Caco-2 (cell line): ENCODE measurements around the gene MAGEA4. TPM values are rescaled to one million over a fixed set of nuclear protein-coding genes. Genes with fewer than 3 reads are reported as not detected.

Experiments
- BruUV-seq: library from RNA; stranded (reverse); fragments of 400-500 nt; replicated peaks from 2 replicates; lab custom pipeline; 2021; lab: Mats Ljungman, UMichigan
- CTCF ChIA-PET: fragments of 300-600 bp; sonication (Branson Sonifier 250); formaldehyde crosslinking; loops from one replicate; lab custom pipeline; 2022; ENCODE audit warnings: antibody characterized with exemption; lab: Charles Lee
- POLR2A ChIA-PET: fragments of 300-600 bp; sonication (Branson Sonifier 250); formaldehyde crosslinking; loops from one replicate; lab custom pipeline; 2022; ENCODE audit warnings: antibody characterized with exemption; lab: Charles Lee
- DNase-seq, 2 experiments: peaks; one replicate each; pipeline versions ENCODE4 v3.0.0 to v3.0.0-alpha.2; 2020 to 2022
- H3K27me3 ChIP-seq: replicated peaks from 2 replicates; pipeline ENCODE4 v1.6.0; 2011; ENCODE audit warnings: low read length; ENCODE audit not compliant: control insufficient read depth, insufficient read depth
- H3K36me3 ChIP-seq: 2 replicates; pipeline ENCODE4 v1.5.1; 2011; ENCODE audit warnings: low read length; ENCODE audit not compliant: control insufficient read depth, insufficient read depth
- H3K4me1 ChIP-seq: fragments of 250-450 bp; sonication (Bioruptor Pico); 2 replicates; pipeline ENCODE4 v1.5.1; 2020; ENCODE audit warnings: mild to moderate bottlenecking
- H3K4me3 ChIP-seq: 2 replicates; pipeline ENCODE4 v1.5.1; 2011; ENCODE audit warnings: low read depth, mild to moderate bottlenecking, control low read depth, low read length
- H3K9me3 ChIP-seq: fragments of 250-450 bp; sonication (Bioruptor Pico); 2 replicates; pipeline ENCODE4 v1.5.1; 2020; ENCODE audit warnings: mild to moderate bottlenecking, moderate library complexity
- H3K27ac Mint-ChIP-seq: one replicate; pipeline ENCODE4 v1.8.0; 2022; ENCODE audit warnings: mixed read lengths; ENCODE audit not compliant: unreplicated experiment
- H3K27me3 Mint-ChIP-seq: one replicate; pipeline ENCODE4 v1.8.0; 2022; ENCODE audit warnings: mixed read lengths; ENCODE audit not compliant: insufficient read depth, unreplicated experiment
- H3K36me3 Mint-ChIP-seq: one replicate; pipeline ENCODE4 v1.8.0; 2022; ENCODE audit warnings: mild to moderate bottlenecking, mixed read lengths; ENCODE audit not compliant: insufficient read depth, unreplicated experiment
- H3K4me1 Mint-ChIP-seq: one replicate; pipeline ENCODE4 v1.8.0; 2022; ENCODE audit warnings: low read depth, mixed read lengths; ENCODE audit not compliant: unreplicated experiment
- H3K4me3 Mint-ChIP-seq: one replicate; pipeline ENCODE4 v1.8.0; 2022; ENCODE audit warnings: mild to moderate bottlenecking, moderate library complexity, mixed read lengths; ENCODE audit not compliant: unreplicated experiment
- H3K9me3 Mint-ChIP-seq: one replicate; pipeline ENCODE4 v1.8.0; 2022; ENCODE audit warnings: mixed read lengths; ENCODE audit not compliant: unreplicated experiment
- intact Hi-C: fragments of 100-400 bp; cut with micrococcal nuclease; formaldehyde crosslinking; loops from one replicate; pipeline ENCODE4 v1.10.0; 2022; ENCODE audit not compliant: unreplicated experiment
- total RNA-seq: library from RNA; stranded (reverse); gene quantifications from 2 replicates; pipeline ENCODE4 v1.2.3, GENCODE V29; 2022
- TF ChIP-seq, protein P1 (sequence below), 2 experiments: fragments of 200-600 bp in 1 of 2; IDR thresholded peaks; 1 replicate in 1 of 2; 2 replicates in 1 of 2; pipeline versions ENCODE4 v1.5.1 to v1.8.0; 2011 to 2022; ENCODE audit warnings: antibody characterized with exemption in 1 of 2, control low read depth in 1 of 2, inconsistent platforms in 1 of 2, low read depth in 1 of 2, low read length in 1 of 2, mild to moderate bottlenecking in 1 of 2, moderate library complexity in 1 of 2; ENCODE audit not compliant: insufficient read depth in 1 of 2, severe bottlenecking in 1 of 2, unreplicated experiment in 1 of 2

MAGEA4 gene
- total RNA-seq, 1 experiment from 2014 or later = not detected

DNA sequence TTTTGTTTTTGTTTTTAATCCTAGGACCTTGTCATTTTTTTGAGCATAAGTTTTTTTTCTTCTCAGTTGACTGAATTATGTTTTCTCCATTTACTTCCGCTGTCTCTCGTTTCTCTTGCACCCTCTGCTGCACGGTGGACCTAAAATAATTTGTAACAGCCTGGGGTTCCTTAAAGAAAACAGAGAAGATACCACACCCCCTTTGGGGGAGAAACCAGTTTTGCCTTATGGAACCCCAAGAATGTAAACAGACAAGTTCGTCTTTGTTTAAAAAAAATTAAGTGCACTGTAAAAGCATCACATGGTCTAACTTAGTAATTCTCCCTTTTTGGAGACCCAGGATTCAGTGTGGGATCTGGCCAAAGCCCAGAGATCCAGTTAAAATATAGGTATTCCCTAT lies 32.8 kb upstream of the MAGEA4 start:
- CTCF ChIA-PET = no interaction called here

DNA sequence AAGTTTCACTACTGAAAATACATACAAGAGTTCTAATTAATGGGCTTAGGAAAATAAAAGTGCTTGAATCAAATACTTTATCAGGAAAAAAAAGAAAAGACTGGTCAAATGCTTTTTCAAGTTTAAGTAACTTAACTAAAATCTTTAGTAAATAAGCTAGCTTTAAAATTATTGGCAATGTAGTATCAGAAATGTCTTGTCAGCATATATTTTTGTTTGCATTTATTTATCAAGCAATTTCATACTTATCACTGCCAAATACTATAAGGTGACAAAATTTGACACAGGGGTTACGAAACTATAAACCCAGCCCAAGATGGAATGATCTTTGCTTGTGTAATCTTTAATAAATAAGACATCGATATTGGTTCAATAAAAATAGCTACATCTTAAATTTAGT lies 31.8 kb upstream of the MAGEA4 start:
- Histone ChIP-seq H3K9me3 (no peaks in the 10 kb centered on the region), H3K36me3 (no peaks in the 10 kb centered on the region), H3K4me1 (no peaks in the 10 kb centered on the region), H3K4me3 (no peak overlapping the region), H3K27me3 (no peaks in the 10 kb centered on the region)
- TF ChIP-seq, protein P1, sequence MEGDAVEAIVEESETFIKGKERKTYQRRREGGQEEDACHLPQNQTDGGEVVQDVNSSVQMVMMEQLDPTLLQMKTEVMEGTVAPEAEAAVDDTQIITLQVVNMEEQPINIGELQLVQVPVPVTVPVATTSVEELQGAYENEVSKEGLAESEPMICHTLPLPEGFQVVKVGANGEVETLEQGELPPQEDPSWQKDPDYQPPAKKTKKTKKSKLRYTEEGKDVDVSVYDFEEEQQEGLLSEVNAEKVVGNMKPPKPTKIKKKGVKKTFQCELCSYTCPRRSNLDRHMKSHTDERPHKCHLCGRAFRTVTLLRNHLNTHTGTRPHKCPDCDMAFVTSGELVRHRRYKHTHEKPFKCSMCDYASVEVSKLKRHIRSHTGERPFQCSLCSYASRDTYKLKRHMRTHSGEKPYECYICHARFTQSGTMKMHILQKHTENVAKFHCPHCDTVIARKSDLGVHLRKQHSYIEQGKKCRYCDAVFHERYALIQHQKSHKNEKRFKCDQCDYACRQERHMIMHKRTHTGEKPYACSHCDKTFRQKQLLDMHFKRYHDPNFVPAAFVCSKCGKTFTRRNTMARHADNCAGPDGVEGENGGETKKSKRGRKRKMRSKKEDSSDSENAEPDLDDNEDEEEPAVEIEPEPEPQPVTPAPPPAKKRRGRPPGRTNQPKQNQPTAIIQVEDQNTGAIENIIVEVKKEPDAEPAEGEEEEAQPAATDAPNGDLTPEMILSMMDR (IDR thresholded peaks at IDR 0.05; ENCODE audit: insufficient read depth in 1 of 2, low read depth in 1 of 2, low read length in 1 of 2, severe bottlenecking in 1 of 2, unreplicated experiment in 1 of 2) = no peak
- Mint-ChIP-seq H3K27me3 (no peaks in the 10 kb centered on the region), H3K9me3 (no peaks in the 10 kb centered on the region), H3K4me1 (no peaks in the 10 kb centered on the region), H3K27ac (no peak overlapping the region), H3K4me3 (no peak overlapping the region), H3K36me3 (no peaks in the 10 kb centered on the region)
- BruUV-seq = no TSS peak
- no peak for DNase-seq
- ChIA-PET CTCF (no interaction called here), POLR2A (no interaction called here)
- intact Hi-C loops = no loop called here

More for the DNA sequence above, 32.8 kb upstream of the MAGEA4 start:
- Mint-ChIP-seq H3K9me3 (no peaks in the 10 kb centered on the region), H3K27ac (no peak overlapping the region), H3K36me3 (no peaks in the 10 kb centered on the region), H3K4me1 (no peaks in the 10 kb centered on the region), H3K4me3 (no peak overlapping the region), H3K27me3 (no peaks in the 10 kb centered on the region)
- Histone ChIP-seq H3K36me3 (no peaks in the 10 kb centered on the region), H3K4me1 (no peaks in the 10 kb centered on the region), H3K9me3 (no peaks in the 10 kb centered on the region), H3K27me3 (no peaks in the 10 kb centered on the region), H3K4me3 (no peak overlapping the region)
- TF ChIP-seq, protein P1 (IDR thresholded peaks at IDR 0.05; ENCODE audit: insufficient read depth in 1 of 2, low read depth in 1 of 2, low read length in 1 of 2, severe bottlenecking in 1 of 2, unreplicated experiment in 1 of 2) = no peak
- POLR2A ChIA-PET = no interaction called here
- no peak for DNase-seq
- BruUV-seq = no TSS peak
- intact Hi-C loops = no loop called here

DNA sequence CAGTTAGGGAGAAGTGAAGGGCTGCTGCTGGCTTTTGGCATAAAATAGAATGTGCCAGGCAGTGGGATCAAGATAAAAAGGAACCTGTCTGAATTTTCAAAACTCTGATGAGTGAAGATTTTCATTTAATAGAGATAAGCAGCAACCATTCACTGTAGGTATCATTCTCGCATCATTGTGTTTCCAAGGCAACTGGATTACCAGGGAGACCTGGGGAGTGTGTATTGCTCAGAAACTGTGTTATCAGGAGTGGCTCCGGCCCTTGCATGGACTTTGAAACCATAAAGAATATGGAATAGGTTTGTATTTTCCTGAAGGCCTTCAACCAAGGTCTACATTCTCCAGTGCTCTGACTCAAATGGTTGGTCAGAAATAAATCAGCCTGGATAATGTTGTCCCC lies 23.3 kb upstream of the MAGEA4 start:
- no peak overlapping the region for H3K4me3 ChIP-seq
- intact Hi-C loops = no loop called here
- no peak overlapping the region for H3K27ac Mint-ChIP-seq
- POLR2A ChIA-PET = no interaction called here
- CTCF ChIA-PET = no interaction called here
- no peaks in the 10 kb centered on the region for H3K27me3 ChIP-seq
- TF ChIP-seq, protein P1 (IDR thresholded peaks at IDR 0.05; ENCODE audit: insufficient read depth in 1 of 2, low read depth in 1 of 2, low read length in 1 of 2, severe bottlenecking in 1 of 2, unreplicated experiment in 1 of 2) = no peak
- H3K36me3 ChIP-seq = no peaks in the 10 kb centered on the region
- H3K9me3 Mint-ChIP-seq = peaks cover 10% of the 10 kb centered on the region
- no peaks in the 10 kb centered on the region for H3K4me1 ChIP-seq
- H3K4me3 Mint-ChIP-seq = no peak overlapping the region
- no peaks in the 10 kb centered on the region for H3K36me3 Mint-ChIP-seq
- no TSS peak for BruUV-seq
- no peaks in the 10 kb centered on the region for H3K4me1 Mint-ChIP-seq
- DNase-seq = no peak
- H3K9me3 ChIP-seq = no peaks in the 10 kb centered on the region
- no peaks in the 10 kb centered on the region for H3K27me3 Mint-ChIP-seq
